Common myeloid progenitor, CD34-positive (primary cell): ENCODE measurements around the gene NDUFA11.

Source experiments
- CTCF ChIA-PET: fragments of 350-600 bp; sonication (Branson Sonifier 250); formaldehyde crosslinking; loops from one replicate; lab custom pipeline; 2021; ENCODE audit warnings: antibody characterized with exemption; lab: Charles Lee
- POLR2A ChIA-PET: fragments of 350-600 bp; sonication (Branson Sonifier 250); formaldehyde crosslinking; loops from one replicate; lab custom pipeline; 2021; ENCODE audit warnings: antibody characterized with exemption; lab: Charles Lee
- DNase-seq, 3 donors: peaks; one replicate each; pipeline versions ENCODE4 v3.0.0 to v3.0.0-alpha.2; 2013
- H3K27ac ChIP-seq, 2 experiments: 1 replicate in 1 of 2; 2 replicates in 1 of 2; pipeline ENCODE4 v1.7.0; 2013; ENCODE audit warnings: inconsistent platforms in 2 of 2, low read length in 2 of 2, mild to moderate bottlenecking in 2 of 2, low read depth in 1 of 2, moderate library complexity in 1 of 2; ENCODE audit not compliant: severe bottlenecking in 2 of 2, insufficient read depth in 1 of 2, poor library complexity in 1 of 2
- H3K27me3 ChIP-seq, 5 experiments: replicated peaks in 2 of 5; 1 replicate in 3 of 5; 2 replicates in 2 of 5; pipeline versions ENCODE4 v1.6.1 to v1.7.0; 2013; ENCODE audit warnings: low read length in 4 of 5, mild to moderate bottlenecking in 2 of 5, moderate library complexity in 2 of 5, inconsistent platforms in 1 of 5; ENCODE audit not compliant: insufficient read depth in 5 of 5, control insufficient read depth in 4 of 5
- H3K36me3 ChIP-seq, 4 experiments: 1 replicate in 2 of 4; 2 replicates in 2 of 4; pipeline versions ENCODE4 v1.6.1 to v1.7.0; 2013; ENCODE audit warnings: low read length in 3 of 4, control low read depth in 1 of 4, mild to moderate bottlenecking in 1 of 4; ENCODE audit not compliant: control insufficient read depth in 4 of 4, insufficient read depth in 4 of 4
- H3K4me1 ChIP-seq, 4 experiments: 1 replicate in 3 of 4; 2 replicates in 1 of 4; pipeline versions ENCODE4 v1.6.1 to v1.7.1; 2013; ENCODE audit warnings: low read length in 3 of 4, mild to moderate bottlenecking in 3 of 4, control low read depth in 1 of 4, inconsistent platforms in 1 of 4, moderate library complexity in 1 of 4; ENCODE audit not compliant: control insufficient read depth in 4 of 4, insufficient read depth in 4 of 4; ENCODE audit errors: control extremely low read depth in 1 of 4
- H3K4me3 ChIP-seq, 7 experiments: 1 replicate in 4 of 7; 2 replicates in 3 of 7; pipeline versions ENCODE4 v1.5.1 to v1.7.0; 2013; ENCODE audit warnings: mild to moderate bottlenecking in 7 of 7, low read length in 6 of 7, moderate library complexity in 6 of 7, inconsistent platforms in 2 of 7, low read depth in 2 of 7, control low read depth in 1 of 7; ENCODE audit not compliant: insufficient read depth in 4 of 7, control insufficient read depth in 1 of 7; ENCODE audit errors: extremely low read depth in 1 of 7
- H3K9me3 ChIP-seq, 5 experiments: 1 replicate in 4 of 5; 2 replicates in 1 of 5; pipeline versions ENCODE4 v1.6.1 to v1.7.1; 2013; ENCODE audit warnings: low read length in 4 of 5, mild to moderate bottlenecking in 2 of 5, inconsistent platforms in 1 of 5, low read depth in 1 of 5, moderate library complexity in 1 of 5; ENCODE audit not compliant: control insufficient read depth in 4 of 5, insufficient read depth in 2 of 5; ENCODE audit errors: control extremely low read depth in 1 of 5
- WGBS: methylation state at CpG from one replicate; pipeline ENCODE4 v1.1.5; 2013; ENCODE audit not compliant: insufficient coverage; 5-methylcytosine and 5-hydroxymethylcytosine counted together

NDUFA11 gene

DNA sequence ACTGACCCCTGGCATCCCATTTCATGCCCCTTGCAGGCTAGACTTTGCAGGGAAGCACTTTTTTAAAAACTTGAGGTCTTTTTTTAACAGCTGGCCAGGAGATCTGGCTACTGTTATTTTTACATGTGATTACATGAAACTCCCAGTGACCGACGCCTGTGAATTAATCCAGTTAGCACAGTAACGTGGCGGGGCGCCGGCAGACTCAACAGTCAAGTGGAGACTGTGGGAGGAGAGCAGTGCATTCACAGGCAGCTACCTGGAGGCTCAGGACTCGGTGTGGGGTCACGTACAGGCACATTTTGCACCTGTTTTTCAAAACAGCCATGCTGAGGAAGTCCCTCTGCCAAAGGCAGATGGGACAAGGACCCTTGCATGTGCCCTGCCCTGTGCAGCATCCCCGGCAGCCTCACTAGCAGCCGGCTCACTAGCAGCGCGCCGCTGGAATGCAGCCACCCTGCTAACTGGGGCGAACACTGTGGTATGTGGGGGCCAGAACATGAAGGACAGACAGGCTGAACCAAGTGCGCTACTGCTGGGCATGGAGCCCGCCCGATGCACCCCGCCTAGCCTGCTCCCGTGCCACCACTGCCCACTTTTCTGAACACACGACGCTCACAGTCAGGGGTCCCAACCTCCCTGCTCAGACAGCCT, 29.1 kb upstream of the NDUFA11 start:
- no peak for DNase-seq
- WGBS: 99% methylated on average over 21 of the region's 21 CpGs
- Histone ChIP-seq H3K9me3 (no peaks in the 10 kb centered on the region), H3K4me3 (no peak overlapping the region), H3K4me1 (no peaks in the 10 kb centered on the region), H3K36me3 (peaks cover 13 to 90% (median 63%) of the 10 kb centered on the region in 4 experiments), H3K27me3 (no peaks in the 10 kb centered on the region), H3K27ac (no peak overlapping the region)
- CTCF ChIA-PET: interaction anchor here (0.9 kb wide), 1 partner anchor 8 kb away, joined by 3 read pairs; no protein-coding TSS in a partner anchor
- POLR2A ChIA-PET: no interaction called here

DNA sequence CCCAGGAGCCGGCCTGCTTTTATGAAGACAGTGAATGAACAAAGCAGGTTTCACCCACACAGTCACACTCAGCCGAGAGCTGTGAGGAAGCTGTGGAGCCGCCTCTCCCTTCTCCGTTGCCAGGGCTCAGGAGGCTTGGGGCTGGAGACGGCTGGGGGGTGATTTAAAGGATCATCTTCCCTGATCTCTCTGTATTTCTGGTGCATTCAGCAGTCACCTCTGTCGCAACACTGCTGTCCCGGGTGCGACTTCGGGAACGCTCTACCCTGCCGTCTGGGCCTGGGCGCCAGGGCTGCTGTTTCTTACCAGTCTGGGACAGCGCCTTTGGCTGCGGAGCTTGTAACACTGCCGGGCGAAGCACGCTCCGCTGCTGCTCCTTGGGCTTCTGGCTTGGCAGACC, 28.6 kb upstream of the NDUFA11 start:
- CTCF ChIA-PET: interaction anchor here (0.9 kb wide), 1 partner anchor 9 kb away, joined by 3 read pairs; no protein-coding TSS in a partner anchor
- no peak for DNase-seq
- no peaks in the 10 kb centered on the region for H3K4me1 ChIP-seq
- H3K4me3 ChIP-seq: no peak overlapping the region
- POLR2A ChIA-PET: no interaction called here
- no peaks in the 10 kb centered on the region for H3K27me3 ChIP-seq
- H3K9me3 ChIP-seq: no peaks in the 10 kb centered on the region
- 97% methylated on average over 14 of the region's 18 CpGs for whole genome bisulfite sequencing
- H3K27ac ChIP-seq: no peak overlapping the region
- H3K36me3 ChIP-seq: peaks cover 14 to 90% (median 62%) of the 10 kb centered on the region in 4 experiments

DNA sequence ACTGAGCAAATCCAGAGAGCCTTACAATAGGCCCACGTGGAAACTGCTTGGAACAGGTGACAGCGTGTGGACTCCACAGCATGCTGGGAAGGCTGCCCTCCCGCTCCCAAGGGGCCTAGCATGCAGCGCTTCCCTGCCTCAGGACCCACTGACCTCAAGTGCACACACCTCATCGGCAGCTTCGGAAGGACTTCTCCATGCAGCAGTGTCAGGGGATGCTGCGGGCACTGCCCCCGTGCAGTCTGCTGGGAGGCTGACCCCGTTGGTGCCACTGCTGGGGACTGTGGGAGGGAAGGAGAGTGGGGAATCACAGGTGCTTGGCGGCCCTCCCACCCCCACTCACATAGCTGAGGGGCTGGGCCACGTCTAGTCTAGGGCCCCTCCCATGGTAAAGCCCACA, 27.7 kb upstream of the NDUFA11 start:
- ChIA-PET POLR2A (no interaction called here), CTCF (no interaction called here)
- Histone ChIP-seq H3K4me1 (no peaks in the 10 kb centered on the region), H3K9me3 (no peaks in the 10 kb centered on the region), H3K27ac (no peak overlapping the region), H3K27me3 (no peaks in the 10 kb centered on the region), H3K4me3 (no peak overlapping the region), H3K36me3 (peaks cover 10 to 91% (median 63%) of the 10 kb centered on the region in 4 experiments)
- 95% methylated on average over 11 of the region's 11 CpGs for WGBS
- DNase-seq: no peak

DNA sequence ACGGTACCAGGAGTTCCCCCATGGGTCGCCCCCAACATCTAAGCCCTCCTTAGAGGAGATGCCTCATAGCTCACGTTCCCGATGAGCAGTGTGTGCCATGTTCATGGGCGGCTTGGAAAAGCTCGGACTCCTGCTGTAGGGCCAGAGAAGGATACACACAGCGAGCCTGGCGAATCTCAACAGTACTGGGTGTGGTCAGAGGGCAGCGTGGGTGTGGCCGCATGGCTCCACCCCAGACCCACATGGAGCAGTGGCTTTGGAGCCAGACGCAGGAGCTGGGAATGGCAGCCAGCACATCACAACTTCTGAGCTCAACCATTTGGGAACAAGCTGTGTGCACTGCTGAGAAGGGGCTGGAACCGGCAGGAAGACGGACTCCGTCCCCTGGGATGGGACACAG, 26.0 kb upstream of the NDUFA11 start:
- H3K36me3 ChIP-seq: peaks cover 15 to 92% (median 66%) of the 10 kb centered on the region in 4 experiments

DNA sequence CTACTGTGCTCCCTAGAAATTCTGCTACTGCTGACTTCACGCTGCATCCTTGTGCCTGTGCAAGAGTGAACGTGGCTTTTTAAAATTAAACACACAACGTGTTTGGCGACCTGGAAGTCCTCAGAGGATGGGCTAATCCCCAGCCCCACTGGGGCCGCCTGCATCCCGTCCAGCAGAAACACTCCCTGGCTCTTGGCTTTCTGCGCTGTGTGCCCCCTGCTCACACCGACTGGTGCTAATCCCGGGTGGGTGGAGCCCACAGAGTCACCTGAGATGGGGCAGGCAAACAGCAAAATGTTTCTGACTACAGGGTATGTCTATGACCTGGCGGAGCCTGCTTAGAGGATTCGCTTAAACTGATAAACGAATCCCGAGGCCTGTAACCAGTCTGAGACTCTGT, 25.6 kb upstream of the NDUFA11 start:
- peaks cover 16 to 96% (median 70%) of the 10 kb centered on the region in 4 experiments for H3K36me3 ChIP-seq
- no peaks in the 10 kb centered on the region for H3K4me1 ChIP-seq
- H3K27ac ChIP-seq: no peak overlapping the region
- no peaks in the 10 kb centered on the region for H3K9me3 ChIP-seq
- over 99% methylated on average over 11 of the region's 13 CpGs for WGBS
- CTCF ChIA-PET: interaction anchor here (1.1 kb wide), 1 partner anchor 8 kb away, joined by 3 read pairs; no protein-coding TSS in a partner anchor
- POLR2A ChIA-PET: no interaction called here
- no peak for DNase-seq
- no peak overlapping the region for H3K4me3 ChIP-seq
- H3K27me3 ChIP-seq: no peaks in the 10 kb centered on the region

More for the DNA sequence above, 26.0 kb upstream of the NDUFA11 start:
- 99% methylated on average over 14 of the region's 14 CpGs for WGBS
- Histone ChIP-seq H3K9me3 (no peaks in the 10 kb centered on the region), H3K4me1 (no peaks in the 10 kb centered on the region), H3K4me3 (no peak overlapping the region), H3K27me3 (no peaks in the 10 kb centered on the region), H3K27ac (no peak overlapping the region)
- ChIA-PET CTCF (interaction anchor here (1.1 kb wide), 1 partner anchor 8 kb away, joined by 3 read pairs; no protein-coding TSS in a partner anchor), POLR2A (no interaction called here)
- DNase-seq: no peak

DNA sequence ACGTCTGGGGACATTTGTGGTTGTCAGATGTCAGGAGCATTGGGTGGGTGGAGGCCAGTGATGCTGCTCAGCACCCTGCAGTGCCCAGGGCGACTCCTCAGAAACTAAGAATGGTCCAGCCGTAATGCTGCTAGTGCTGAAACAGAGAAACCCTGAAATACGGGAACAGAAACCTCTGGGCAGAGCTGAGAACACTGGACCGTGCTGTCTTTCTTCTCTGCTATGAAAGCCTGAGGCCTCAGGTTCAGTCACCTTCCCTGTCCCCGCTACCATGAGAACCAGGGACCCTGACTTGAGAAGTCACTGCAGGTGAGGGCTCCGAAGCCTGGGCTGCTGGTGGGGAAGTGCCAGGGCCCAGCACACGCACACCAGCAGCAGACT, 23.8 kb upstream of the NDUFA11 start:
- ChIA-PET POLR2A (no interaction called here), CTCF (no interaction called here)
- no peak overlapping the region for H3K27ac ChIP-seq

DNA sequence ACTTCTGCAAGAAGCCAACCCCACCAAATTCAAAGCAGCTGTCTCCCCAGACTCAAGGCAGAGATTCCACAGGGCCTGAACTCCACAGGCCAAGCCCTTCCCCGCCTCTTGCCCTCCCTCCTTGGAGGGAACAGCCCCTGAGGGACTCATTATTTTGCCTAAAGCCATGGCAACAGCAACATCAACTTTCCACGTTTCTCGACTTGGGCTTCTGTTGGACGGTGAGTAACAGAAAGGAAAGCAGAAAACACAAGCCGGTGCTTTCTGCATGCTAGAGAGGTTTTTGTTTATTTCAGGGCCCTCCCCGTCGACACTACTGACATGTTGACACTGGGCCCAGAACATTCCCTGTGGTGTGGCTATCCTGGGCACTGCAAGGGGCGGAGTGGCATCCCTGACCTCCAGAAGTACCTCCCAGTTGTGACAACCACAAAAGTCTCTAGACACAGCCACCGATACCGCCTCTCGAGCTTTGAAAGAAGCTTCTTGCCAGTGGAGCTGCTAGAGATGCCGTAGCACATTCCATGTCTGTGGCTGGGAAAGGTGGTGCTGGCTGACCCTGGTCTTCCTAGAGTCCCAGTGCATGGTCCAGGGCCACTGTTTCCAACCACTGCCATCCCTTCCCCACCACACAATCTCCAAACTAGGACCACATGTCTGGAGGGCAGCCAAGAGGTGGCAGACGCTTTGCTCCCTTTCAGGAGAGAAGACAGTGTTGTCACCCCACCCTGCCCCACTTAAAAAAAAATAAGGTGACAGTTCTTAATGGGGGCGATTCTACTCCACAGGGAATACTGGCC, 23.3 kb upstream of the NDUFA11 start:
- Histone ChIP-seq H3K27me3 (no peaks in the 10 kb centered on the region), H3K9me3 (no peaks in the 10 kb centered on the region), H3K4me1 (no peaks in the 10 kb centered on the region), H3K4me3 (no peak overlapping the region), H3K27ac (no peak overlapping the region), H3K36me3 (peaks cover 16 to 98% (median 74%) of the 10 kb centered on the region in 4 experiments)
- CTCF ChIA-PET: interaction anchor here (1.5 kb wide), 1 partner anchor 123 kb away, joined by 3 read pairs; no protein-coding TSS in a partner anchor
- WGBS: 96% methylated on average over 13 of the region's 14 CpGs
- POLR2A ChIA-PET: interaction anchor here (0.6 kb wide), 1 partner anchor 56 kb away, joined by 7 read pairs; no protein-coding TSS in a partner anchor
- no peak for DNase-seq

More for the DNA sequence above, 23.8 kb upstream of the NDUFA11 start:
- 97% methylated on average over 8 of the region's 8 CpGs for WGBS
- Histone ChIP-seq H3K27me3 (no peaks in the 10 kb centered on the region), H3K4me3 (no peak overlapping the region), H3K36me3 (peaks cover 16 to 98% (median 73%) of the 10 kb centered on the region in 4 experiments), H3K9me3 (no peaks in the 10 kb centered on the region), H3K4me1 (no peaks in the 10 kb centered on the region)
- DNase-seq: no peak
